Tongue (tissue), 2 donors: ENCODE measurements around the gene HSD17B2. TPM values are rescaled to one million over a fixed set of nuclear protein-coding genes. Genes with fewer than 3 reads are reported as not detected.
"Not testable (repeated sequence)": the region's sequence is repeated elsewhere in the genome, so short reads cannot be mapped to it uniquely, and the experiment has no call there.

Source experiments
- DNase-seq: peaks from one replicate; pipeline ENCODE4 v3.0.0-alpha.2; 2015
- total RNA-seq: library from RNA; depleted of rRNA; stranded (reverse); fragments of >200 nt; gene quantifications from one replicate; pipeline ENCODE4 v1.2.3, GENCODE V29; 2014

Gene HSD17B2
- total RNA-seq, 1 donor from 2014 or later: 3.4 TPM

GRCh38 chr16:82082543-82083244 lies 47.6 kb downstream of the HSD17B2 start:
- DNase-seq: no peak

GRCh38 chr16:82083710-82084353 lies 48.8 kb downstream of the HSD17B2 start:
- no peak for DNase-seq

GRCh38 chr16:82085011-82085779 lies 50.1 kb downstream of the HSD17B2 start:
- DNase-seq: no peak

GRCh38 chr16:82088483-82088882 lies 53.4 kb downstream of the HSD17B2 start:
- DNase-seq: no peak

- no peak for DNase-seq
Measured at GRCh38 chr16:82091241-82091640, 56.2 kb downstream of the HSD17B2 start.

- no peak for DNase-seq
Measured at GRCh38 chr16:82092711-82093110, 57.7 kb downstream of the HSD17B2 start.

- no peak for DNase-seq
Measured at GRCh38 chr16:82093666-82094300, 58.7 kb downstream of the HSD17B2 start.

- DNase-seq: no peak
Measured at GRCh38 chr16:82094942-82095540, 60.0 kb downstream of the HSD17B2 start.

GRCh38 chr16:82096641-82097040 lies 61.6 kb downstream of the HSD17B2 start:
- no peak for DNase-seq

- no peak for DNase-seq
Measured at GRCh38 chr16:82105107-82105506, 70.1 kb downstream of the HSD17B2 start.

GRCh38 chr16:82108100-82108499 lies 73.0 kb downstream of the HSD17B2 start:
- no peak for DNase-seq

- DNase-seq: no peak
Measured at GRCh38 chr16:82108774-82109173, 73.7 kb downstream of the HSD17B2 start.

GRCh38 chr16:82109266-82109665 lies 74.2 kb downstream of the HSD17B2 start:
- not testable (repeated sequence) for DNase-seq

- DNase-seq: no peak
Measured at GRCh38 chr16:82111944-82112343, 76.9 kb downstream of the HSD17B2 start.

- no peak for DNase-seq
Measured at GRCh38 chr16:82113741-82114140, 78.7 kb downstream of the HSD17B2 start.

GRCh38 chr16:82116535-82116934 lies 81.5 kb downstream of the HSD17B2 start:
- DNase-seq: no peak

GRCh38 chr16:82118749-82119148 lies 83.7 kb downstream of the HSD17B2 start:
- no peak for DNase-seq

- no peak for DNase-seq
Measured at GRCh38 chr16:82119405-82119804, 84.4 kb downstream of the HSD17B2 start.

GRCh38 chr16:82124651-82125050 lies 89.6 kb downstream of the HSD17B2 start:
- no peak for DNase-seq

GRCh38 chr16:82129881-82130280 lies 94.8 kb downstream of the HSD17B2 start:
- DNase-seq: no peak

GRCh38 chr16:82133798-82134197 lies 98.7 kb downstream of the HSD17B2 start:
- DNase-seq: no peak

- no peak for DNase-seq
Measured at GRCh38 chr16:82134846-82135245, 99.8 kb downstream of the HSD17B2 start.
